Measurements from ENCODE around the gene PEAR1.

DNA sequence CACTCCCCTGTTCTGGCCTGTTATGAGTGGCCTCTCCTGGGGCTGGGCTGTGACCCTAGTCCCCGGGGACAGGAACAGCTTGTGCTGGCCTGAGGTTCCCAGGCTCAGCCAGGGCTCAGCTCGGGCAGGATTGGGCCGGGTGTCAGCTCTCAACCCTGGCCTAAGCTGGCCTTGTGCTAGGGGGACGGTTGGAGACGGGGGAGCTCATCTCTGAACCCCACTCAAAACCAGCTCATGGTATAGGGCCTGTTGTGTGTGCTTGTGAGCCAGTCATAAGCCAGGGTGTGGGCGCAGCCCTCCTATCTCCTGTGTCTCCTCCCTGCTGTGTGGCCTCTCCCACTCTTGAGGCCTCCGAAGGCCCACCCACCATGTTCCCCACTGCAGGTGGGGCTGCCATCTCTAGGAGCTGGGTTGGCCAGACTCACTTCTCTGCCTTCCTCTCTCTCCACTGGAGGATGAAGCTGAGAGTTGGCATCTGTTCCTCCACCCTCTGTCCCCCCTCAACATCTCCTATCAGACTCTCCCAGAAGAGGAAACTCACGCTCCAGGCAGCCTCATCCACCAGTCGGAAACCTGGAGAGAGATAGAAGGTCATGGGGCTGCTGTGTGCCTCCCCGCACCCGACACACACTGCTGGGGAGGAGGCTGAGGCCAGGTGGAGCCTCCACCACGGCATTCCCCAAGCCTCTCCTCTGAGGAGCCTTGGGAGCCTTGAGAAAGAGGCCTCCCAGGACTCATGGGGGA lies 1.4 kb downstream of the PEAR1 start:
- TF ChIP-seq EP300 (IDR thresholded peaks at IDR 0.05) (no peak), CTCF (IDR thresholded peaks at IDR 0.05) (no peak), POLR2A (IDR thresholded peaks at IDR 0.05) (no peak), POLR2AphosphoS5 (IDR thresholded peaks at IDR 0.05) (no peak)
